OCI-LY1 (cell line): Measurements from ENCODE around the gene USP3.
A peak's percentile ranks its signal among the peaks of the same experiment; 100 is the strongest.

Source experiments
- CTCF ChIP-seq: fragments of 200-600 bp; sonication (generic), shearing (Covaris generic); IDR thresholded peaks from 2 replicates; pipeline ENCODE4 v1.5.1; 2017; ENCODE audit warnings: mild to moderate bottlenecking, antibody characterized with exemption, low read length, moderate library complexity, mixed read lengths
- EZH2 ChIP-seq: fragments of 200-600 bp; sonication (generic), shearing (Covaris generic); IDR thresholded peaks from 2 replicates; pipeline ENCODE4 v1.8.0; 2017; ENCODE audit warnings: borderline replicate concordance, mixed run types, mild to moderate bottlenecking, antibody characterized with exemption, low read length, moderate library complexity, mixed read lengths

GRCh38 chr15:63466378-63467192 lies 37.8 kb upstream of the USP3 start:
- TF ChIP-seq CTCF (peak; percentile 89), EZH2 (no peak)
